Measurements from ENCODE around the gene GABRR3.

GABRR3 gene

GRCh38 chr3:97960551-97960950 lies 74.6 kb downstream of the GABRR3 start:
- no peaks in the 10 kb centered on the region for H3K4me1 ChIP-seq (ENCODE audit: control insufficient read depth in 1 of 2, insufficient read depth in 2 of 2, low read length in 2 of 2)
- peaks cover 0 to 37% of the 10 kb centered on the region in 2 donors for H3K36me3 ChIP-seq (ENCODE audit: control insufficient read depth in 1 of 2, insufficient read depth in 2 of 2, low read length in 2 of 2)
- H3K9ac ChIP-seq (ENCODE audit: low read depth in 1 of 2, low read length in 2 of 2), result no peak overlapping the region
- no peak overlapping the region for H3K4me3 ChIP-seq (ENCODE audit: low read depth in 1 of 2, low read length in 2 of 2)
- no peaks in the 10 kb centered on the region for H3K27me3 ChIP-seq (ENCODE audit: control insufficient read depth in 1 of 2, insufficient read depth in 2 of 2, low read length in 2 of 2)
- H3K27ac ChIP-seq (ENCODE audit: low read depth, low read length), result no peak overlapping the region
- H3K9me3 ChIP-seq (ENCODE audit: control insufficient read depth in 1 of 2, low read length in 2 of 2), result no peaks in the 10 kb centered on the region

- Histone ChIP-seq H3K9ac (ENCODE audit: low read depth in 1 of 2, low read length in 2 of 2) (no peak overlapping the region), H3K27ac (ENCODE audit: low read depth, low read length) (no peak overlapping the region), H3K4me3 (ENCODE audit: low read depth in 1 of 2, low read length in 2 of 2) (no peak overlapping the region), H3K36me3 (ENCODE audit: control insufficient read depth in 1 of 2, insufficient read depth in 2 of 2, low read length in 2 of 2) (peaks cover 2 to 42% of the 10 kb centered on the region in 2 donors), H3K27me3 (ENCODE audit: control insufficient read depth in 1 of 2, insufficient read depth in 2 of 2, low read length in 2 of 2) (no peaks in the 10 kb centered on the region), H3K4me1 (ENCODE audit: control insufficient read depth in 1 of 2, insufficient read depth in 2 of 2, low read length in 2 of 2) (no peaks in the 10 kb centered on the region), H3K9me3 (ENCODE audit: control insufficient read depth in 1 of 2, low read length in 2 of 2) (no peaks in the 10 kb centered on the region)
These were observed 75.2 kb downstream of the GABRR3 start for GRCh38 chr3:97959872-97960271.

DNA sequence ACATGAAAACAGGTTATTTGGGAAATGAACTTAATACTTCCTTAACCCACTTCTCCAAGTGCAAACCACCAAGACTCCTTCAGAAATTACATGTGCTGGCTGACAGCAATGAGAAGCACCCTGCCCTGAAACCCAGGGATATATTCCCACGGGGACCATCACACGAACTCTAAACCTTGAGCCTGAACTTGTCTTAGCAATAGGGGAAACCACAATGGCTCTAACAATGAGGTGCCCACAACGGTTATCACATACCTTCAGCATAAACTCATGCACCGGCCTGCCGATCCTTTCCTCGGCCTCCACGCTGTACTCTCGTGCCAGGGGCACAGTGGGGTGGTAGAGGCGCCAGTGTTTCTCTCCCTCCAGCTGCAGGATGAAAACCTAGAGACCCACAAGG lies 76.3 kb downstream of the GABRR3 start:
- H3K36me3 ChIP-seq (ENCODE audit: control insufficient read depth in 1 of 2, insufficient read depth in 2 of 2, low read length in 2 of 2), result peaks cover 8 to 52% of the 10 kb centered on the region in 2 donors
- H3K4me1 ChIP-seq (ENCODE audit: control insufficient read depth in 1 of 2, insufficient read depth in 2 of 2, low read length in 2 of 2), result no peaks in the 10 kb centered on the region
- H3K9me3 ChIP-seq (ENCODE audit: control insufficient read depth in 1 of 2, low read length in 2 of 2), result no peaks in the 10 kb centered on the region
- H3K27ac ChIP-seq (ENCODE audit: low read depth, low read length), result no peak overlapping the region
- H3K4me3 ChIP-seq (ENCODE audit: low read depth in 1 of 2, low read length in 2 of 2), result no peak overlapping the region
- no peaks in the 10 kb centered on the region for H3K27me3 ChIP-seq (ENCODE audit: control insufficient read depth in 1 of 2, insufficient read depth in 2 of 2, low read length in 2 of 2)
- H3K9ac ChIP-seq (ENCODE audit: low read depth in 1 of 2, low read length in 2 of 2), result no peak overlapping the region

GRCh38 chr3:97958396-97958795 lies 76.7 kb downstream of the GABRR3 start:
- Histone ChIP-seq H3K27ac (ENCODE audit: low read depth, low read length) (no peak overlapping the region), H3K9ac (ENCODE audit: low read depth in 1 of 2, low read length in 2 of 2) (no peak overlapping the region), H3K9me3 (ENCODE audit: control insufficient read depth in 1 of 2, low read length in 2 of 2) (no peaks in the 10 kb centered on the region), H3K36me3 (ENCODE audit: control insufficient read depth in 1 of 2, insufficient read depth in 2 of 2, low read length in 2 of 2) (peaks cover 8 to 52% of the 10 kb centered on the region in 2 donors), H3K27me3 (ENCODE audit: control insufficient read depth in 1 of 2, insufficient read depth in 2 of 2, low read length in 2 of 2) (no peaks in the 10 kb centered on the region), H3K4me1 (ENCODE audit: control insufficient read depth in 1 of 2, insufficient read depth in 2 of 2, low read length in 2 of 2) (no peaks in the 10 kb centered on the region), H3K4me3 (ENCODE audit: low read depth in 1 of 2, low read length in 2 of 2) (no peak overlapping the region)

- Histone ChIP-seq H3K9me3 (ENCODE audit: control insufficient read depth in 1 of 2, low read length in 2 of 2) (no peaks in the 10 kb centered on the region), H3K4me1 (ENCODE audit: control insufficient read depth in 1 of 2, insufficient read depth in 2 of 2, low read length in 2 of 2) (no peaks in the 10 kb centered on the region), H3K36me3 (ENCODE audit: control insufficient read depth in 1 of 2, insufficient read depth in 2 of 2, low read length in 2 of 2) (peaks cover 8 to 57% of the 10 kb centered on the region in 2 donors), H3K27ac (ENCODE audit: low read depth, low read length) (no peak overlapping the region), H3K4me3 (ENCODE audit: low read depth in 1 of 2, low read length in 2 of 2) (no peak overlapping the region), H3K27me3 (ENCODE audit: control insufficient read depth in 1 of 2, insufficient read depth in 2 of 2, low read length in 2 of 2) (no peaks in the 10 kb centered on the region), H3K9ac (ENCODE audit: low read depth in 1 of 2, low read length in 2 of 2) (no peak overlapping the region)
These were observed 77.4 kb downstream of the GABRR3 start for GRCh38 chr3:97957617-97958311.

- no peaks in the 10 kb centered on the region for H3K27me3 ChIP-seq (ENCODE audit: control insufficient read depth in 1 of 2, insufficient read depth in 2 of 2, low read length in 2 of 2)
- no peak overlapping the region for H3K4me3 ChIP-seq (ENCODE audit: low read depth in 1 of 2, low read length in 2 of 2)
- H3K4me1 ChIP-seq (ENCODE audit: control insufficient read depth in 1 of 2, insufficient read depth in 2 of 2, low read length in 2 of 2), result no peaks in the 10 kb centered on the region
- H3K27ac ChIP-seq (ENCODE audit: low read depth, low read length), result no peak overlapping the region
- peaks cover 17 to 58% of the 10 kb centered on the region in 2 donors for H3K36me3 ChIP-seq (ENCODE audit: control insufficient read depth in 1 of 2, insufficient read depth in 2 of 2, low read length in 2 of 2)
- no peak overlapping the region for H3K9ac ChIP-seq (ENCODE audit: low read depth in 1 of 2, low read length in 2 of 2)
- no peaks in the 10 kb centered on the region for H3K9me3 ChIP-seq (ENCODE audit: control insufficient read depth in 1 of 2, low read length in 2 of 2)
These were observed 79.1 kb downstream of the GABRR3 start for GRCh38 chr3:97956051-97956450.

DNA sequence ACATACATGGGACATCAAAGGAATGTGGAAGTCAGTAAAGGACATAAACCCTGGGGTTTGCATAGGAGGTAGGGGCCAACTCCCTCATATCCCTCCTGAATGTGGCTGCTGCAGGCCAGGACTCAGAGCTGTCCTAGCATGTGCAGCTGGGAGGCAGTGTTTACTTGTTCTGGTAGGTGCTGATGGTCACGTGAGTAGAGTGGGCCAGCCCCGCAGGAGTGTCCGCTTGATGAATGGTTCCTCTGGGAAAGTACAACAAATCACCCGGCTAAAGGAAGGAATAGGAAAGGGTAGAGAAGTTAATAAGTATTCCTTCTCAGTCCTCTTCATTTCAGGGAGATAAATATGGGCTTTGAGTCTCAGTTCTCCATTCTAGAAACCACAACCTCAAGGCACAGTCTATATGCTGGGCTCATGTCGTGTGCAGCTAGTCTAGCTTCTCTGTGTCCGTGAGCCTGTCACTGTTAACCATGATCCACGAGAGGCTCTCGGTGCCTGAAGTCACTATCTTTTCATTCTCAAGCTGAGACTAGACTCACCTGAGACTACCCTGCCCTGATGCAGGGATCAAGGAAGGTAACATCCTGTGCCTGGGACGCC lies 80.8 kb downstream of the GABRR3 start:
- Histone ChIP-seq H3K9me3 (ENCODE audit: control insufficient read depth in 1 of 2, low read length in 2 of 2) (no peaks in the 10 kb centered on the region), H3K27me3 (ENCODE audit: control insufficient read depth in 1 of 2, insufficient read depth in 2 of 2, low read length in 2 of 2) (no peaks in the 10 kb centered on the region), H3K27ac (ENCODE audit: low read depth, low read length) (no peak overlapping the region), H3K9ac (ENCODE audit: low read depth in 1 of 2, low read length in 2 of 2) (no peak overlapping the region), H3K4me3 (ENCODE audit: low read depth in 1 of 2, low read length in 2 of 2) (no peak overlapping the region), H3K4me1 (ENCODE audit: control insufficient read depth in 1 of 2, insufficient read depth in 2 of 2, low read length in 2 of 2) (no peaks in the 10 kb centered on the region), H3K36me3 (ENCODE audit: control insufficient read depth in 1 of 2, insufficient read depth in 2 of 2, low read length in 2 of 2) (peaks cover 29 to 59% of the 10 kb centered on the region in 2 donors)

DNA sequence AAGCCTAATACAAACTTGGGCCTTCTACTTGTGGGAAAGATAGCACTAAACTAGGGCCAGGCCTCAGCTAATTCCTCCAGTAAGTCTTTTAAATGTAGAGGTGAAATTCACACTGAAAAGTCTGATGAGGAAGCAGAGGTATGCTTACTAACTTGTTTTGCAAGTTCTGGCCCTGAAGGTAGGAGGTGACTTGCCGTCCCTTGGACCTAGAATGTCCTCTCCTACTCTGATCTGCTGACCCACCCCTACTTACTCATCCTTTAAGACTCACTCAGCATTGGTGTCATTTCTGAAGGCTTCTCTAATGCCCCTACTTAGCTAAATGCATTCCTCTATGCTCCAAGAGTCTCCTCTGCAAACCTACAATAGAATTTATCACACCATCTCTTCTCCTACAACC lies 82.2 kb downstream of the GABRR3 start:
- Histone ChIP-seq H3K36me3 (ENCODE audit: control insufficient read depth in 1 of 2, insufficient read depth in 2 of 2, low read length in 2 of 2) (peaks cover 40 to 61% of the 10 kb centered on the region in 2 donors), H3K27me3 (ENCODE audit: control insufficient read depth in 1 of 2, insufficient read depth in 2 of 2, low read length in 2 of 2) (no peaks in the 10 kb centered on the region), H3K9me3 (ENCODE audit: control insufficient read depth in 1 of 2, low read length in 2 of 2) (no peaks in the 10 kb centered on the region), H3K27ac (ENCODE audit: low read depth, low read length) (no peak overlapping the region), H3K4me1 (ENCODE audit: control insufficient read depth in 1 of 2, insufficient read depth in 2 of 2, low read length in 2 of 2) (no peaks in the 10 kb centered on the region), H3K9ac (ENCODE audit: low read depth in 1 of 2, low read length in 2 of 2) (no peak overlapping the region), H3K4me3 (ENCODE audit: low read depth in 1 of 2, low read length in 2 of 2) (no peak overlapping the region)

GRCh38 chr3:97952280-97952679 lies 82.8 kb downstream of the GABRR3 start:
- Histone ChIP-seq H3K4me3 (ENCODE audit: low read depth in 1 of 2, low read length in 2 of 2) (no peak overlapping the region), H3K9ac (ENCODE audit: low read depth in 1 of 2, low read length in 2 of 2) (no peak overlapping the region), H3K9me3 (ENCODE audit: control insufficient read depth in 1 of 2, low read length in 2 of 2) (no peaks in the 10 kb centered on the region), H3K27ac (ENCODE audit: low read depth, low read length) (no peak overlapping the region), H3K36me3 (ENCODE audit: control insufficient read depth in 1 of 2, insufficient read depth in 2 of 2, low read length in 2 of 2) (peaks cover 45 to 66% of the 10 kb centered on the region in 2 donors), H3K27me3 (ENCODE audit: control insufficient read depth in 1 of 2, insufficient read depth in 2 of 2, low read length in 2 of 2) (no peaks in the 10 kb centered on the region), H3K4me1 (ENCODE audit: control insufficient read depth in 1 of 2, insufficient read depth in 2 of 2, low read length in 2 of 2) (no peaks in the 10 kb centered on the region)

- Histone ChIP-seq H3K4me1 (ENCODE audit: control insufficient read depth in 1 of 2, insufficient read depth in 2 of 2, low read length in 2 of 2) (no peaks in the 10 kb centered on the region), H3K27ac (ENCODE audit: low read depth, low read length) (no peak overlapping the region), H3K36me3 (ENCODE audit: control insufficient read depth in 1 of 2, insufficient read depth in 2 of 2, low read length in 2 of 2) (peaks cover 50 to 69% of the 10 kb centered on the region in 2 donors), H3K9ac (ENCODE audit: low read depth in 1 of 2, low read length in 2 of 2) (no peak overlapping the region), H3K27me3 (ENCODE audit: control insufficient read depth in 1 of 2, insufficient read depth in 2 of 2, low read length in 2 of 2) (no peaks in the 10 kb centered on the region), H3K9me3 (ENCODE audit: control insufficient read depth in 1 of 2, low read length in 2 of 2) (no peaks in the 10 kb centered on the region), H3K4me3 (ENCODE audit: low read depth in 1 of 2, low read length in 2 of 2) (no peak overlapping the region)
These were observed 84.8 kb downstream of the GABRR3 start for GRCh38 chr3:97950360-97950759.

Measured in duodenal mucosa (tissue), 2 donors.